Ishikawa (cell line): ENCODE results near the gene TRAF3IP1.

Experiments
- CEBPB ChIP-seq: IDR thresholded peaks from 2 replicates; pipeline ENCODE4 v1.6.1; 2012
- CREB1 ChIP-seq: IDR thresholded peaks from 2 replicates; pipeline ENCODE4 v1.6.1; 2012; ENCODE audit warnings: low read depth
- EGR1 ChIP-seq: IDR thresholded peaks from 2 replicates; pipeline ENCODE4 v1.6.1; 2012
- EP300 ChIP-seq: IDR thresholded peaks from 2 replicates; pipeline ENCODE4 v1.6.1; 2012; ENCODE audit warnings: borderline replicate concordance
- FOXM1 ChIP-seq: IDR thresholded peaks from 2 replicates; pipeline ENCODE4 v1.6.1; 2012; ENCODE audit warnings: low read depth, borderline replicate concordance
- NFIC ChIP-seq: IDR thresholded peaks from 2 replicates; pipeline ENCODE4 v1.6.1; 2012
- RAD21 ChIP-seq: IDR thresholded peaks from 2 replicates; pipeline ENCODE4 v1.6.1; 2012; ENCODE audit warnings: low read depth
- REST ChIP-seq: IDR thresholded peaks from 2 replicates; pipeline ENCODE4 v1.6.1; 2012; ENCODE audit warnings: low read depth, mild to moderate bottlenecking
- TAF1 ChIP-seq: IDR thresholded peaks from 2 replicates; pipeline ENCODE4 v1.6.1; 2012; ENCODE audit warnings: low read depth, mild to moderate bottlenecking
- TCF12 ChIP-seq: IDR thresholded peaks from 2 replicates; pipeline ENCODE4 v1.6.1; 2012; ENCODE audit warnings: low read depth
- TEAD4 ChIP-seq: IDR thresholded peaks from 2 replicates; pipeline ENCODE4 v1.6.1; 2012
- USF1 ChIP-seq: IDR thresholded peaks from 2 replicates; pipeline ENCODE4 v1.6.1; 2012
- YY1 ChIP-seq: IDR thresholded peaks from 2 replicates; pipeline ENCODE4 v1.6.1; 2012; ENCODE audit warnings: low read depth
- ZBTB7A ChIP-seq: IDR thresholded peaks from 2 replicates; pipeline ENCODE4 v1.6.1; 2012; ENCODE audit warnings: low read depth
- TF ChIP-seq, protein P1 (sequence below): IDR thresholded peaks from 2 replicates; pipeline ENCODE4 v1.6.1; 2012

Gene TRAF3IP1, protein sequence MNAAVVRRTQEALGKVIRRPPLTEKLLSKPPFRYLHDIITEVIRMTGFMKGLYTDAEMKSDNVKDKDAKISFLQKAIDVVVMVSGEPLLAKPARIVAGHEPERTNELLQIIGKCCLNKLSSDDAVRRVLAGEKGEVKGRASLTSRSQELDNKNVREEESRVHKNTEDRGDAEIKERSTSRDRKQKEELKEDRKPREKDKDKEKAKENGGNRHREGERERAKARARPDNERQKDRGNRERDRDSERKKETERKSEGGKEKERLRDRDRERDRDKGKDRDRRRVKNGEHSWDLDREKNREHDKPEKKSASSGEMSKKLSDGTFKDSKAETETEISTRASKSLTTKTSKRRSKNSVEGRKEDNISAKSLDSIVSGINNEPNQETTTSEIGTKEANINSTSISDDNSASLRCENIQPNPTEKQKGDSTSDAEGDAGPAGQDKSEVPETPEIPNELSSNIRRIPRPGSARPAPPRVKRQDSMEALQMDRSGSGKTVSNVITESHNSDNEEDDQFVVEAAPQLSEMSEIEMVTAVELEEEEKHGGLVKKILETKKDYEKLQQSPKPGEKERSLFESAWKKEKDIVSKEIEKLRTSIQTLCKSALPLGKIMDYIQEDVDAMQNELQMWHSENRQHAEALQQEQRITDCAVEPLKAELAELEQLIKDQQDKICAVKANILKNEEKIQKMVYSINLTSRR

DNA sequence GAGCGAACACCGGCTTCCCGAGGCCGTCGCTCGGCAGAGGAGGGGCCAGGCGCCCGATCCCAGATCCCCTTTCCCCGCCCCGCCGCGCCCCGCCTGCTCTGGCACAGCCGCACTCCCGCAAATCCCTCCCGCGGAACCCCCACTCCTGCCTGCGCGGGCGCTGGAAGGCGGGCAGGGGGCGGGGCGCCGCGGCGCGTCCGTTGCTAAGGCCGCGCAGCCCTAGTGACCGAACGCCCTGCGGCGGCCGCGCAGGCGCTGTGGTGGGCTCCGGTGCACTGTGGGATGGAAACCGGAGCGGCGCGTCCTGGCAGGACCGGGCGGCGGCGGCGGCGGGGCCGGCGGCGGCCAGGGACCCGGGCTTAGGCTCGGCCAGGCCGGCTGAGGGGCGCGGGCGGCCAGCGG is at the start of gene TRAF3IP1:
Gene TRAF3IP1, plus strand, starts transcription at position 273 of the 402 bp plus-strand sequence. CDS start 145 bp downstream, outside the sequence.
- TF ChIP-seq FOXM1 (no peak), TAF1 (peak; percentile 36; the same call in 1 of the 2 replicates), EGR1 (no peak), YY1 (no peak), CREB1 (no peak), RAD21 (no peak), USF1 (no peak), NFIC (peak; percentile 24; the same call in 1 of the 2 replicates), CEBPB (no peak), EP300 (no peak), TCF12 (no peak), REST (no peak), TEAD4 (no peak), ZBTB7A (0 out of 2 replicates have a peak, but pooled peaks have one; percentile 35)
- TF ChIP-seq, protein P1, sequence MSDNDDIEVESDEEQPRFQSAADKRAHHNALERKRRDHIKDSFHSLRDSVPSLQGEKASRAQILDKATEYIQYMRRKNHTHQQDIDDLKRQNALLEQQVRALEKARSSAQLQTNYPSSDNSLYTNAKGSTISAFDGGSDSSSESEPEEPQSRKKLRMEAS = peak; percentile 35

GRCh38 chr2:238270606-238271005 is 49.7 kb upstream of the TRAF3IP1 start:
- TF ChIP-seq, protein P1 = no peak
- no peak for TF ChIP-seq USF1
- TF ChIP-seq YY1 = no peak

DNA sequence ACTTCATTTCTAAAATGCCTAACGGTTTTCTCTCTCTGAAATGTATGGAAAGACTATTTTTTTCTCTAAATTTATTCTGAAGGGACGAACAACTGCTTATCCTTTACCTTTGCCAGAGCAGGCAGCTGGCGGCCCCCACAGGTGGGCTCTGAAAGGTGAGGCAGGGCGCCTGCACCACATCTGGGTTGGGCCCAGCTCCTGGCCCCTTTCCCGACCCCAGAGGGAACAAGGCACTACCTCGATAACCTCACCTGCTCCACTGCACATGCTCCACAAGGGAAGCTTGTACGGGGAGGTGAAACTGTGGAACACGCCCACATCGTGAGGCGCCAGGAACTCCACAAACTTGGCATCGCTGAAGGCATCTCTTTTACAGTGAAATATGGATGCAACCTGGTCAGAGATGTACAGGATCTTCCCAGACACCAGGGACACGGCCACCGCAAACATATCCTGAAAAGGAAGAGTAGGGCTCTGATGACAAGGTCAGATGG is 49.2 kb upstream of the TRAF3IP1 start:
- TF ChIP-seq TCF12 = no peak

- TF ChIP-seq USF1 (no peak), CREB1 (no peak), FOXM1 (no peak), RAD21 (no peak), CEBPB (no peak), YY1 (no peak), REST (no peak), EP300 (no peak)
- TF ChIP-seq, protein P1 = no peak
Measured at GRCh38 chr2:238272156-238272555, 48.2 kb upstream of the TRAF3IP1 start.

- no peak for TF ChIP-seq NFIC
- no peak for TF ChIP-seq YY1
- TF ChIP-seq REST = no peak
- no peak for TF ChIP-seq ZBTB7A
- no peak for TF ChIP-seq FOXM1
- TF ChIP-seq TAF1 = no peak
- no peak for TF ChIP-seq CEBPB
- TF ChIP-seq USF1 = no peak
- TF ChIP-seq EP300 = no peak
Measured at GRCh38 chr2:238274152-238274865, 46.0 kb upstream of the TRAF3IP1 start.
